Stimulated activated CD4-positive, alpha-beta T cell treated with anti-CD3 and anti-CD28 coated beads, Interleukin-4, amount 100 ng/mL, for 1 hour (primary cell): ENCODE results near the gene TNFRSF12A.

ENCODE experiments used
- DNase-seq: peaks from one replicate; pipeline ENCODE4 v3.0.0-alpha.2; 2020

TNFRSF12A gene, protein sequence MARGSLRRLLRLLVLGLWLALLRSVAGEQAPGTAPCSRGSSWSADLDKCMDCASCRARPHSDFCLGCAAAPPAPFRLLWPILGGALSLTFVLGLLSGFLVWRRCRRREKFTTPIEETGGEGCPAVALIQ

DNA sequence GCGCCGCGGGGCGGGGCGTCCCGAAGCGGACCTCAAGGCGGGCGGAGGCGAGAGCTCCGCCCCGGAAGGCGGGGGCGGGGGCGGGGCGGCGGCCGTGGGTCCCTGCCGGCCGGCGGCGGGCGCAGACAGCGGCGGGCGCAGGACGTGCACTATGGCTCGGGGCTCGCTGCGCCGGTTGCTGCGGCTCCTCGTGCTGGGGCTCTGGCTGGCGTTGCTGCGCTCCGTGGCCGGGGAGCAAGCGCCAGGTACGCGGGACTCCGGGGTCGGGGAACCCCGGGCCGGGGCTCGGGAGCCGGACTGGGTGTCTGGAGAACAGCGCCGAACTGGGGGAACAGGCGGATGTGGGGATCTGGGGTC is at the start of gene TNFRSF12A:
TSS of gene TNFRSF12A (plus strand) at position 122 of the 357 bp plus-strand sequence. CDS start at position 152, 30 bp downstream.
- DNase-seq: peak; percentile 61

DNA sequence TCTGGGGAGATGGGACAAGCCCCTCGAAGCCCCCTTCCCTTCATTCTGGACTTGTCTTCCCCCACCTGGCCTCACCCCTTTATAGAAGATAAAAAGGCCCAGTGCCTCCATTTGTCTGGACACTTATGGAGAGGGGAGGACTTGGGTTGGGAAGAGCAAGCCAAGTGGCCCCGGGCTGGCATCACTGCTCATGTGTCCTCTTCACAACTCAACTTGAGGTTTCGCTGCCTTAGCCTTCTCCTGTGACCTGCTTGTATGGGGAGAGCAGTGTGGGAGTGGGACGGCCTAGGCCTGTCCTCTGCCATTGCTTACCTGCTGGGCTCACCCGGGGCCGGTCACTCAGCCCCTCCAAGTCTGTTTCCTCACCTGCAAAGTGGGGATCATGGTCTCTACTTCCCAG is 49.6 kb upstream of the TNFRSF12A start:
- no peak for DNase-seq

DNA sequence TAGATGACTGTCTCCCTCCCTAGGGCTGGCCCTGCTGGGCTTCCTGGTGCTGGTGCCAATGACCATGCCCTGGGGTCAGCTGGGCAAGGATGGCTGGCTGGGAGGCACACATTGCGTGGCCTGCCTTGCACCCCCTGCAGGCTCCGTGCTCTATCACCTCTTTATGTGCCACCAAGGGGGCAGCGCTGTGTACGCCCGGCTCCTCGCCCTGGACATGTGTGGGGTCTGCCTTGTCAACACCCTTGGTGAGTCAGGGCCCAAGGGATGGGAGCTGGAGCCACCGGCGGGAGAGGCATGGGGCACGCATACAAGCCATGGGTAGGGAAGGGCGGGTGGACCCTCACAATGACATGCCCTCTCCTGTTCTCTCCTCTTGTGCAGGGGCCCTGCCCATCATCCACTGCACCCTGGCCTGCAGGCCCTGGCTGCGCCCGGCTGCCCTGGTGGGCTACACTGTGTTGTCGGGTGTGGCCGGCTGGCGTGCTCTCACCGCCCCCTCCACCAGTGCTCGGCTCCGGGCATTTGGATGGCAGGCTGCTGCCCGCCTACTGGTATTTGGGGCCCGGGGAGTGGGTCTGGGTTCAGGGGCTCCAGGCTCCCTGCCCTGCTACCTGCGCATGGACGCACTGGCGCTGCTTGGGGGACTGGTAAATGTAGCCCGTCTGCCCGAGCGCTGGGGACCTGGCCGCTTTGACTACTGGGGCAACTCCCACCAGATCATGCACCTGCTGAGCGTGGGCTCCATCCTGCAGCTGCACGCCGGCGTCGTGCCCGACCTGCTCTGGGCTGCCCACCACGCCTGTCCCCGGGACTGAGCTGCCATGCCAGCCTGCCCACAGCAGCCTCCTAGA is 48.8 kb upstream of the TNFRSF12A start:
- DNase-seq: no peak

DNA sequence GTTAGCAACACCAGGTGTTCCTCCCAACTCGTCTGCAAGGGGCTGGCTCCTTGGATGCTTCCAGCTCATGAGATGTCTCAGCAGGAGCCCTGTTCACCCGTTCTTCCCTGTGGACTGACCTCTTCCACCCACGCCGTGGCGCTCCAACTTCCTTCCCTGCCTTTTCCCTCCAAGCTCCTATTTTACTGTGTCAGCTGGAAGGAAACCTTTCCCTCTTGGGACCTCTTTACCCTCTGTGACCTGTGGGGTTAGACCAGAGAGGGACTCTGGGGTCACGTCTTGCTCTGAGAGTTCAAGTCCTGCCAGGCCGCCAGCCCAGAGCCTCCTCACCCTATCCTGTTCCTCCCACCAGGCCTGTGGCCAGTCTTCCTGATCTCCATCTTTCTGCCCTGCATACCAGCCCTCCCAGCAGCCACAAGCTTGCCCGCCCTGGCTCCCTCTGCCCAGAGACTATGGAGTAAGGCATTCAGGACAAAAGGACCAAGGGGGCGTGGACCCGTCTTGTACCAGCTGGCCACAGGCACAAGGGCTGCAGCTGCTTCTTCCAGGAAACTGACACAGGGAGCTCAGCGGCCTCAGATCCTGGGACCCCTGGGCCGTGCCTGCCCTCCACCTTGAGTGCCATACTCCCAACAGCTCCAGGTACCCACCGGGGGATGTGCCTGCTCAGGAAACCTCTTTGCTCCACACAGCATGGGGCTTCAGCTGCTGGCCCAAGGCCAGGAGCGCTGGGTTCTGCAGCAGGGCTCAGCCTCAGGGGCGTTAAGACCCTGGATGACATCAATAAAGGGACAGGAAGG is 48.0 kb upstream of the TNFRSF12A start:
- no peak for DNase-seq

DNA sequence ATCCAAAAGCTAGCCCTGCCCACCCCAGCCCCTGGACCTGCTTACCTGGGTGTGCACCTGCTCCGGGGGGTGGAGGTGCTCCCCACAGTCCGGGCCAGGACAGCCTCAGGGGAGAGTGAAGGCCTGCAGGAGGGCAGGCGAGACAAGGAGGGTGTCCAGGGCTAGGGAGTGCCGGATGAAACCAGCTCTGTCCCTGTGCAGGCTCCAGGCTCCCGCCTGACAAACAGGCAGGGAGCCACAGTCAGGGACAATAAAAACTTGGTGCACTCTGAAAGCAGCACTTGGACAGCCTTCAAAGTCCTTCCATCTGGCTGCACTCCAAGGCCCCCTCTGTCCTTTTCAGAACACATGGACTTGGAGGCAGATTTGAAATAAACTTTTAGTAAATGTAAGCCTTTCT is 47.1 kb upstream of the TNFRSF12A start:
- no peak for DNase-seq

DNA sequence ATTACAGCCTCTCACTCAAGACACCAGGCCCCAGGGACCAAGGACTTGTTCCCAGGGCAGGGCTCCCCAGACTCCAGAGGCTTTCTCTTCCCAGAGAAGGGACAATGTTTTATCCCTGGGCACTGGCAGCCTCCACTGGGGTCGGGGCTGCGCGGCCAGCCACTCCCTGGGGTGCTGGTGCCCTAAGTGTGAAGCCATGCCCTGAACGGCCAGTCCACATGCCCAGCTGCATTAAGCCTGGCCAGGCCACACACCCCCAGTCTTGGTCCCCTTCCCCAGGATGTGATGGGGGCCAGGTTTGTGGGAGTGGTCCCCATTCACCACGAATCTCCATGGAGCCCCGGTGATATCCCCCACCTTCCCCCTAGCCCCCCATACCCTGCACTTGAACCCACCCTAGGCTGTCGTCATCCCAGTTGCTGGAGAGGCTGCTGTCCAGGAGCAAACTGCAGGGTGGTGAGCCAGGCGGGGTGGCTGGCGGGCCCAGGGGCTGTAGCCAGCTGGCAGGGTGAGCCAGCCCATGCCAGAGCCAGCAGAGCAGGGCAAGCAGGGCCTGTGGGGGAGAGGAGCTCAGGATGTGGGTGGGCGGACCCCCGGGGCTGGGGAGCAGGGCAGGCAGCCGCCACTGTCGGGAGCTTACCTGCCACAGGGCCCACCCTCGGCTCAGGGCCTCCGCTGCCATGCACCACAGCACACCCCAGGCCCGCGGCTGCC is 46.4 kb upstream of the TNFRSF12A start:
- DNase-seq: no peak

DNA sequence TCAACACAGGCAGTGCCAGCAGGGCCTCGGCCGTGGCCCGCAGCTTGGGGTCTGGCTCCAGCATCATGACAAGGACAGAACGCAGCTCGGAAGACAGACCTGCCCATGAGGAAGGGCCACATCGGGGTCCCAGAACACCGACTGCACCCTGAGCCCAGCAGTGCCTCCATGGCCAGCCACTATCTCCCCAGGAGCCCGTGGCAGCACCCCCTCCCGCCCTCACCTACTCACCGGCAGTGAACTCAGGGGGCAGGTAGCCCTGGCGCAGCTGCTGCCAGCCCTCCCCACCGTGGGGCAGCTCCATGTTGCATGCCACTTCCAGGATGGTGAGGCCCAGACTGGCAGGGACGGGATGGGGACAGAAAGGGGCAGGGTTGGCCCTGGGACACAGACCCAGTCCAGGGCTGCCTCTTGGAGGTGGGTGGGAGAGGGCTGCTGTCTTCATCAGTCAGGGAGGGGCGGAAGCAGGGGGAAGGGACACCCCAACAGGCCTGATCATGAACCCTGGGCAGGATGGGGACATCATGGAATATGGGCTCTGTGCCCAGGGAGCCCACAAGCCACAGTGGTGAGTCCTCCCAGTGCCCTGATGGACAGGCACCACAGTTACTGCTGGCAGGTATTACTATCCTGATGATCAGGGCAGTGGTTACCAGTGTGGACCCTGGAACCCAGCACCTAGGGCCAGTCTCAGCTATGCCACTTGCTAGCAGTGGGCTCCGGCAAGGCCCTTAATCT is 45.7 kb upstream of the TNFRSF12A start:
- DNase-seq: no peak

DNA sequence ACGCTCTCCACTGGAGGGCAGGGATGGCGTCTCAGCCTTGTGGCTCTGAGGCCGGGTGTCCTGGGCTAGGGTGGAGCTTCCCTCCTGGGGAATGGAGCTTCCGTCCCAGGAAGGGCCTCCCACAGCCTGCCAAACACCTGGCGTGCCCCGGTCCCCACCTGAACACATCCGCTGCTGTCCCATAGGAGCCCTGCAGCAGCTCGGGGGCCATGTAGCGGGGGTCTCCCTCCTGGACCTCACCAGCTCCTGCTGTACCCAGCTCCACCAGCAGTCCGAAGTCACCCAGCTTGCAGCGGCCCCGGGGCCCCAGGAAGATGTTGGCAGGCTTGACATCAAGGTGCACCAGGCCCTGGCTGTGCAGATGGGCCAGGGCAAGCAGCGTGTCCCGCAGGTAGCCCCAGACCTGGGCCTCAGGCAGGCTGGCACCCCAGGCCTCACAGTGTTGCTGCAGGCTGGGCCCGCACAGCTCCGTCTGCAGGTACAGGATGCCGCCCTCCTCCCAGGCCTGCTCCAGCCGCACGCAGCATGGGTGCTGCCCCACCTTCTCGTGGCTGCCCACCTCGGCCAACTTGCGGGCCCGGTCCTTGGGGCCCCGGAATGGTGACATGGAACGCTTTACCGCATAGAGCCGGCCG is 44.9 kb upstream of the TNFRSF12A start:
- no peak for DNase-seq

DNA sequence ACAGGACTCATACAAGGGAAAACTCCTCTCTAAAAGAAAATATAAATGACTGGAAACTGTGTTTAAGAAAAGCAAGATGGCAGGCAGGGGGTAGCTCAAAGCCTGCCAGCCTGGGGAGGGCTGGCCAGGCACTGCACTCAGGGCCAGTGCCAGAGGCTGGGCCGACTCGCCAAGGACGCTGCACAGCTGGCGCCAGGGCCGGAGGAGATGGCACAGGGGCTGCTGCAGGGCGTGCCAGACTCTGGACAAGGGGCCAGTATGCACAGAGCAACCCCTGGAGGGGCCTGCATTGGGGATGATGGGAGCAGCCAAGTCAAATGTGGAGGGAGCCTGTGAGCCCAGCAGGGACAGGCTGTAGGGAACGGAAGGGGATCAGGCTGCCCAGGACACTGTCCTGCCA is 44.0 kb upstream of the TNFRSF12A start:
- no peak for DNase-seq

DNA sequence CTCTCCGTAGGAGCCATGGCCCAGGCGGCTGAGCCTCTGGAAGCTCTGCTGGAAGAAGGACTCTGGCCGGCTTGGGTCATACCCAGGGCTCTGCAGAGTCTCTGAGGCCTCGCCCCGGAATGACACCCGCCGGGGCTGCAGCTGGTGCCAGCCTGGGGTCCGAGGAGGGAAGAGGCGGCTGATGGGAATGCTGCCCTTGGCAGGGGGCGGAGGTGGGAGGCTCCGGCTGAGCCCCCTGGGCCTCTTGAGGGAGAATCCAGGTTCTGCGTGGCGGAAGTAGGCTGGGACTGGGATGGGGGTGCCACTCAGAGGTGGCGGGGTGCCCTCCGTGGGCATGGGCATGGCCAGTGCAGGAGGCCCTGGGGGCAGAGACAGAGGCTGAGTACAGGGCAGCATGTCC is 43.5 kb upstream of the TNFRSF12A start:
- no peak for DNase-seq

DNA sequence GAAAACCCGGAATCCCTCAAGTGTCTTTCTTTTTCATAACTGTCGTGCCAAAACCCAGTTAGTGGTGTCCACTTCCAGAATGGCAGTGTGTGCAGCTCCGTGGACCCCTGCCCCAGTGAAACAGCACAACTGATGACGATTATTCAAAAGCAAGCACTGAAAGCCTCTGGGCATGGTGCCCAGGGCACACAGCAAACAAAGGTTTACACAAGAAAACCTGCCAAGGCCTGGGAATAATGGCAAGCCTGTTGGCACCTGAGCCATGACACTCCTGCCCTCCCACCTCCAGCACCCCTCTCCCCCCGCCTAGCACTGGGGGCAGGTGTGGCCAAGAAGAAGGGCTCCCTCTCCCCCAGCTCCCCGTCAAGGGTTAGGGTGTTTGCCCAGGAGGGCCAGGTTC is 42.7 kb upstream of the TNFRSF12A start:
- DNase-seq: no peak

DNA sequence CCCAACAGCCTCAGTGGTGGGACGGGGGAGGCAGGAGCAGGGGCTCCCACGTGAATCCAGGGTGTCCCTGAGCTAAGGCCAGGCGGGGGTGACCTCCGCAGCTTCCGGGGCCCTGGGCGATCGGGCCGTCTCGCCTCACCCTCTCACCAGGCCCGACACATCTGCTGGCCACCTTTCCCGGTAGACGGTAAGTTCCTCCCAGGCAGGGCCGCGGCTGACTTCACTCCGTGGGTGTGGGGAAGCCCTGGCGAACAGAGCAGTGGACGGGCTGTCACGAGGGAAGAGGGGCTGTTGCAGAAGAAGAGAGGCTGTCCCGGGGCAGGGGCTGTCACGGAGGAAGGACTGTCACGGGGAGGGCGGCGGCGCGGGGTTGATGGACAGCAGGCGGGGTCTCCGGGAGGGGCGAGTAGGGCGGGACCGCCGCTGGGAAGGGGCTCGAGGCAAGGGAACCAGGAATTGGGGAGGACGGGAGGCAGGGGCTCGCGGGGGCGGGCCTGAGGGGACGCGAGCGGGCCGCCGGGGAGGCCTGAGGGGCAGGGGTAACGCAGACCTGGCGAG is 40.4 kb upstream of the TNFRSF12A start:
- no peak for DNase-seq

DNA sequence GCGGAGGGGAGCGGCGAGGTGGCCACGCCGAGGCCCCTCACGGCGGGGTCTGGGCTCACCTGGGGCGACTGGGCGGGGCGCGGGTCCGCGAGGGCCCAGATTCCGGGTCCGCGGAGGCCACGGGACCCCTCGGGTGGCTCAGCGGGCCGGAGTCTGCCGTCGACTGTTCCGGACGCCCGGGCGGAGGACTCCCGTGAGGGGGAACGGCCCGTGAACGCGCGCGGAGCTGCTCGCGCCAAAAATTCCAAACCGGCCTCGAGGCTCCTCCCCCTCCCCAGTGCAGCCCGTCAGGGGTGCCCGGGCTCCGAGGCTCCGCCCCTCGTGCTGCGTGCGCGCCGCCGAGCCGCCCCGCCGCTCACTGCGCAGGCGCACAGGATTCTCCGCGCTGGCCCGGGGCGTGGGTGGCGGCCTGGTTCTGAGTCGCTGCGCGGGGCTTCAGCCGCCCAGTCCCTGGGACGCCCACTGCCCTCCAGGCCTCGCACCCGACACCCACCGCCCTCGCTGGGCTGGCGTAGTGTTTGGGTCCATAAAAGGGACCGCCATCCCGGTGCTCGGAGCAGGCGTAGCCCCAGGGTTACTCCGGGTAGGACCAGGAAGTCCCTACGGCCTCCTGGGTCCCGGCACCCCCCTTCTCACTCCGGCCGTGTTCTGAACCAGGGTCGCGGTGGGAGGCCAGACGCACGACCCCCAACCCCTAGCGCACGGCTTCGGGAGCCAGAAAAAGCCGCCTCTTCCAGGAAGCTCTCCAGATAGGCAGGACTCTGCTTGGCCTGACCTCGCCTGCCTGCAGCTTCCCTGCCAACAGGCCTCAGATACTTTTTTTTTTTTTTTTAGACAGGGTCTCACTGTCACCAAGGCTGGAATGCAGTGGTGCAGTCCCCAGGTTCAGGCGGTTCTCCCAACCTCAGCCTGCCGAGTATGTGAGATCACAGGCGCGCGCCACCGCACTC is 39.7 kb upstream of the TNFRSF12A start, which contains the start of gene PKMYT1:
TSS of gene PKMYT1 (minus strand) at position 220 of the 950 bp plus-strand sequence. CDS start 789 bp downstream, outside the sequence.
- DNase-seq: peak; percentile 97

DNA sequence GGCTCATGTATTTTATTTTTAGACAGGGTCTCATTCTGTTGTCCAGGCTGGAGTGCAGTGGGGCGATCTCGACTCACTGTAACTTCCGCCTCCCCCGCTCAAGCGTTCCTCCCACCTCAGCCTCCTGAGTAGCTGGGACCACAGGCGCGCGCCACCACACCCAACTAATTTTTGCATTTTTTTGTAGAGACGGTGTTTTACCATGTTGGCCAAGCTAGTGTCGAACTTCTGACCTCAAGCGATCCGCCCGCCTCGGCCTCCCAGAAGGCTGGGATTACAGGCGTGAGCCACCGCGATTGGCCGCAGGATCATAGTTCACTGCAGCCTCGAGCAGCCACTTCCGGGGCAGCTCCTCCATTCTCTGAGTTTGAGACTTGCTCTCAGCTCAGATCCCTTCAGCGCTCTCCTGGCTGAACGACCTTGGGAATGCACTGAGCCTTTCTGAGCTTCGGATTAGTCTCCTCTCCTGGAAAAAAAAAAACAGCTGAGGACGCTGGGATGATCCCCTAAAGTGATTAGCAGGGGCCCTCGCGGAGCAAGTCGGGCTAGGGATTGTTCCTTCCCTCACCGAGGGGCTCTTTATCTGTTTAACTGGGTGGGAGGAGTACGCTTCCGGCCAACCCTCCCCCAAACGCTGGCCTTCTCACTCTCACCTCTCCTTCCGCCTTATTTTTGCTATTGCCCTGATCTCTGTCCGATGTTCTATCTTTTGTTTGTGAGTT is 38.8 kb upstream of the TNFRSF12A start:
- no peak for DNase-seq

DNA sequence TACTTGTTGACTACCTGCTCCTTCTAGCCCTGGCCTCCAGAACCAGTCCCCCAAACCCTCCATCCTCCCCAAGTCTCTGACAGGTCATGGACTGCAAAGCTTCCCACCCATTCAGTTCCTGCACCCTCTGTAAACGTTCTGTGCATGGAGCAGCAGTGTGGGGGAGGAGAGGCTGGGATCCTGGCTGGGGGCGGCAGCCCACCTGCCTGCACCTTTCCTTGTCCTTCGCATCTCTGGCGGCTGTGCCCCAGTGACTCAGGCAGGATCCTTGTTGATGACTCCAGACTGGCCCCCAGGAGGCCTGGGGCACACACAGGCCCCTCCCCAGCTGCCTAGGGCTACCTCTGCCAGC is 38.3 kb upstream of the TNFRSF12A start:
- no peak for DNase-seq

DNA sequence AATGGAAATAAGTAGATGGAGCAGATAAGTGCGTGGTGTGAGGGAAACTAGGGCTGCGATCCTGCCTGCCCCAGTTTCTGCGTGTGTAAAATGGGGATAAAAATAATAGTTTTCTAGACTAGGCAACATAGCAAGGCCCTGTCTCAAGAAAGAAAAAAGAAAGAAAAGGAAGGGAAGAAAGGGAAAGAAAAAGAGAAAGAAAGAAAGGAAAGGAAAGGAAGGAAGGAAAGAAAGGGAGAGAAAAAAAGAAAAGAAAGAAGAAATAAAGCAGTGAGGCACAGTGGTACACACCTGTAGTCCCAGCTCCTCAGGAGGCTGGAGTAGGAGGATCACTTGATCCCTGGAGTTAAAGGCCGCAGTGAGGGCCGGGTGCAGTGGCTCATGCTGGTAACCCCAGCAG is 37.8 kb upstream of the TNFRSF12A start:
- DNase-seq: no peak

DNA sequence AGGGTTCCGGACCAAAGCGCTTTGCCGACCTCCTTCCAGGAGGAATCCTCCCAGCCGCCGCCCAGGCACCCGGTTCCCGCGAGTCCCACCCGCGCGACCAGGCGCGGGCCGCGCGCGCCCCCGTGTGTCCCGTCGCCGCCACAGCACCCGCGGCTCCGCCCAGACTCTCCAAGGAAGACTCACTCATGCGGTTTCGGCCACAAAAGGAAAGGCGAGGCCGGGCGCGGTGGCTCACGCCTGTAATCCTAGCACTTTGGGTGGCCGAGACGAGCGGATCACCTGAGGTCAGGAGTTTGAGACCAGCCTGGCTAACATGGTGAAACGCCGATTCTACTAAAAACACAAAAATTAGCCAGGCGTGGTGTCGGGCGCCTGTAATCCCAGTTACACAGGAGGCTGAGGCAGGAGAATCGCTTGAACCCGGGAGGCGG is 36.4 kb upstream of the TNFRSF12A start:
- peak; percentile 71 for DNase-seq

DNA sequence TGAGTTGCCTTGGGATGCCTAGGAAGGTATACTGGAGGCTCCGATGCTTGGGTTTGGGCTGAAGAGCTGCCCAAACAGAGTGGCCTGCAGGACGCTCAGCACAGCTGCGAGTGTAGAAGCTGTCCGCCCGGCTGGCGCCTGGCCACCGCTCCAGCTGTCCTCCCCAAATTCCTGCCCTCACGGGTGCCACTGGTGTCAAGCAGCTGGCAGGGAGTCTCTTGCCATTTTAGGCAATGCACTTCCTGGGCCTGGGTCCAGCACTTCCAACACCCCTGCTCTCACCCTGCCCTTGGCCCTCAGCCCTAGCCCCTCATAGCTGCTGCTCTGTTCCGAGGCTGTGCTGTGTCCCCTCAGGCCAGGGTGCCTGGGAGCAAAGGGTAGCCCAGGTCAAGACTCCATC is 34.7 kb upstream of the TNFRSF12A start:
- DNase-seq: no peak

DNA sequence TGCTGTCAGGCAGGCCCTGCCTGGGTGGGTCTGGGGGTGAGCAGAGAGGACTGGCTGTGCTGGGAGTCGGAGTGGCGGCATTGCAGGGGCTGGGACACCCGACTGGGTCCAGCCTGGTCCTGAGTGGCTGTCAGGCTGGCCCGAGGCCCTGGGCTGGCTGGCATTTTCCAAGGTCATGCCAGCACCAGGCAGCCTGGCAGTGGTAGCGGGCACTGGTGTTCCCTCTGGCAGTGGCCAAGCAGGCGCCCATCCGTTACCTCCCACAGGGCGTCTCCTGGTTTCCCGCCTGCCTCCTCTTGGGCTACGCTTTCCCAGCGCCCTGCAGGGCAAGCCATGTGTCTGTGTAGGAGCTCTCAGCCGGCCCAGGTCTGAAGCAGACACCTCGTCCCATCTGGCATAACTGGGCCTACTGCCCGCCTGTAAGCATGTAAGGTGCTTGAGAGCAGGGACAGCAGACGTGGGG is 34.2 kb upstream of the TNFRSF12A start:
- DNase-seq: no peak
